ENCODE results near the gene MTREX. TPM values are rescaled to one million over a fixed set of nuclear protein-coding genes. Genes with fewer than 3 reads are reported as not detected.

Gene MTREX
- total RNA-seq, 1 experiment from 2014 or later: 130 TPM

DNA sequence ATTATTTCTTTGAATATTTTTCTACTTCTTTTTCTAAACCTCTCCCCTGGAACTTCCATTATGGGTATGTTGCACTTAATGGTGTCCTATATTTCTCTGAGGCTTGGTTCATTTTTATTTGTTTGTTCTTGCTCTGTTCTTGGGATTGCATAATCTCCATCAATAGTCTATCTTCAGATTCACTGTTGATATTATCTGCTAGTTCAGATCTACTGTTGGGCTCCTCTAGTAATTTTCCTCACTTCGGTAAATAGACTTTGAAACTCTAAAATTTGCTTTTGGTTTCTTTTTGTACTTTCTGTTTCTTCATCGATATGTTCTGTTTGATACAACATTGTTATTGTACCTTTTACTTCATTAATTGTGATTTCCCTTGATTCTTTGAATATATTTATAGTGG, 76.3 kb downstream of the MTREX start:
- H3K4me1 ChIP-seq: no peaks in the 10 kb centered on the region

DNA sequence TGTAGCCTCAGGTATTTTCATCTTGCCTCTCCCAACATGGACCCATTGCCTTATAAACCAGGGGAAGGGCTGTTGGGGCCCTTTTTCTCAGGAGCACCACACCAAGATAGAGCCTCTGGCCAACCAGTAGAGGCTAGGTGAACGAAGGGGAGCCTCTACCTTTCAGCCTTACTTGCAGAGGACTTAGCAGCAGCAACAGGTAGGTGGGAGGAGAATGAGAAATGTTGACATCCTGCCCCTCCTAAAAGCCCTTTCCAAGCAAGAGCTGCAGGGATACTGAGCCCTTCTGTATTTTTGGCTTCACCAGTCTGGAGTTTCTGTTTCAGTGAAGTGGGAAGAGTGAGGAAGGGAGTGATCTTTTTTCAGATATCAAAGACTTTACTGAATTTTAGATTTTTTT, 77.4 kb downstream of the MTREX start:
- peaks cover 14% of the 10 kb centered on the region for H3K9me3 ChIP-seq (replicated peaks)
- no peaks in the 10 kb centered on the region for H3K4me1 ChIP-seq
- no peak for DNase-seq
- no peaks in the 10 kb centered on the region for H3K27me3 ChIP-seq
- H3K27ac ChIP-seq: no peak overlapping the region
- no peak overlapping the region for H3K4me3 ChIP-seq
- H3K36me3 ChIP-seq: peaks cover 76% of the 10 kb centered on the region

More for the DNA sequence above, 76.3 kb downstream of the MTREX start:
- Histone ChIP-seq H3K9me3 (replicated peaks) (peaks cover 14% of the 10 kb centered on the region), H3K36me3 (peaks cover 72% of the 10 kb centered on the region), H3K27ac (no peak overlapping the region), H3K4me3 (no peak overlapping the region), H3K27me3 (no peaks in the 10 kb centered on the region)
- DNase-seq: no peak

DNA sequence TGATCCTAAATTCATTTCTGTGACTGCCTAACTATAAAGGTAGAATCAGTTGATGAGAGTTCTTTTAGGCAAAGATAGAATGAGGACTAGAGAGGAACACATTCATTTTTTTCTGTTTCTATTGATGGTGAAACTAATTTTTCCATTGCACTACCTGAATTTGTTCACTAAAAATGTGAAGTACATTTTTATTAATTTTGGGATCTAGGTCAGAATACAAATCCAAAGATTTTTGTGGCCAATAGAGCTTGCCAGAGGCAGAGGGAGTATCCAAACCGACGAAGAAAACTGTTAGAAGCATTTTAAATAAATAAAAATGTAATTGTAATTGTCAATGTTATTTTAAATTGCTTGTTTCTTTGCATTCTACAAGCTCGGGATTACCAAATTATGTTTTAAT, 78.1 kb downstream of the MTREX start:
- no peak for DNase-seq
- no peaks in the 10 kb centered on the region for H3K27me3 ChIP-seq

DNA sequence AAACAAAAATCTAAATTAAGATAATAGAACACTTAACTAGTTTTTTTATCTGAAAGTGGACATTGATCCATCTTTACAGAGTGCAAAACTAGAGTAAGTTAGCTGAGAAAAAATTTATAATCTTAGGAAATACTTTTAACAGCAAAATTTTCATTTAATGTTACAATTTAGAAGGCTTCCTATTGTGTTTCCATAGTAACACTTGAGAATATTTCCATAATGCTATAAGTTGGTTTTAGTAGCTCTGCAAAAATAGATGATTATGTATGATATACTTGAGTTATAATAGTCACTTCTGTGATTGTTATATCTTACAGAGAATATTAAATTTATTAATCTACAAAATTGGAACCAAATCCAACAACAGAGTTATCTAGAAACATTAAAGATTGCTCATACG, 78.6 kb downstream of the MTREX start:
- Histone ChIP-seq H3K9me3 (replicated peaks) (peaks cover 9% of the 10 kb centered on the region), H3K36me3 (peaks cover 76% of the 10 kb centered on the region), H3K27ac (no peak overlapping the region), H3K27me3 (no peaks in the 10 kb centered on the region), H3K4me1 (no peaks in the 10 kb centered on the region), H3K4me3 (no peak overlapping the region)
- DNase-seq: no peak

More for the DNA sequence above, 78.1 kb downstream of the MTREX start:
- no peak overlapping the region for H3K4me3 ChIP-seq
- peaks cover 10% of the 10 kb centered on the region for H3K9me3 ChIP-seq (replicated peaks)
- H3K36me3 ChIP-seq: peaks cover 76% of the 10 kb centered on the region
- H3K4me1 ChIP-seq: no peaks in the 10 kb centered on the region
- H3K27ac ChIP-seq: no peak overlapping the region

DNA sequence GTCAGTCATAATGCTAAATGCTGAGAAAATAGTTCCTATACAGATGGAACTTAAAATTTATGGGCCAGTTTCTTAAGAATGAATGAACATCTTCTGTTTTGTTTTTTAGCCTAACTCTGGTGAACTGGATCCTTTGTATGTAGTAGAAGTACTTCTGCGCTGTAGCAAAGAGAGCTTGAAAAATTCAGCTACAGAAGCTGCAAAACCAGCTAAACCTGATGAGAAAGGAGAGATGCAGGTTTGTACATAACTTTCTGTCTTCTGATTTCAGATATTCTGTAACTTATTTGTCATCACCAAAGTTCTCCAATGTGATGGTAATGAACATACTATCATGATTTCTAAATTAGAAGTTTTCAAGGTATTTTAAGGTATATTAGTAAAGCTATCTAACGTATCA, 80.1 kb downstream of the MTREX start:
- peaks cover 6% of the 10 kb centered on the region for H3K9me3 ChIP-seq (replicated peaks)
- H3K4me1 ChIP-seq: no peaks in the 10 kb centered on the region
- peaks cover 75% of the 10 kb centered on the region for H3K36me3 ChIP-seq
- DNase-seq: no peak
- no peak overlapping the region for H3K27ac ChIP-seq
- no peaks in the 10 kb centered on the region for H3K27me3 ChIP-seq
- H3K4me3 ChIP-seq: no peak overlapping the region

DNA sequence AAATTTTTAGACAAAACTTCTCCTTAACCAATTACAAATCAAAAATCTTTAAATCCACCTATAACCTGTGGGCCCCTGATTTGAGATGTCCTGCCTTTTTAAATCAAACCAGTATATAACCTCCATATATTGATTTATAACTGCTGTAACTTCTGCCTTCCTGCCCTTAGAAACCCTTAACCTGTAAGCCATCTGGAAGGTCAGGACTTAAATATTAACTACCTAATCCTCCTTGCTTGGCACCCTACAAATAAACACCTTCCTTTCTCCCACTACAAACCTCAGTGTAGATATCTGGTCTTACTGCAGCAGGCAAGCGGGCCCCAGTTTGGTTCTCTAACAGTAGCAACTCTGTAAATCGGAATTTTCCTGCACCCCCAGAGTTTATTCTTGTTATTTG, 83.9 kb downstream of the MTREX start:
- no peak overlapping the region for H3K27ac ChIP-seq
- H3K4me3 ChIP-seq: no peak overlapping the region
- H3K27me3 ChIP-seq: no peaks in the 10 kb centered on the region
- DNase-seq: no peak
- H3K4me1 ChIP-seq: no peaks in the 10 kb centered on the region
- no peaks in the 10 kb centered on the region; the same call in 1 of the 2 replicates for H3K9me3 ChIP-seq (replicated peaks)
- peaks cover 72% of the 10 kb centered on the region for H3K36me3 ChIP-seq

DNA sequence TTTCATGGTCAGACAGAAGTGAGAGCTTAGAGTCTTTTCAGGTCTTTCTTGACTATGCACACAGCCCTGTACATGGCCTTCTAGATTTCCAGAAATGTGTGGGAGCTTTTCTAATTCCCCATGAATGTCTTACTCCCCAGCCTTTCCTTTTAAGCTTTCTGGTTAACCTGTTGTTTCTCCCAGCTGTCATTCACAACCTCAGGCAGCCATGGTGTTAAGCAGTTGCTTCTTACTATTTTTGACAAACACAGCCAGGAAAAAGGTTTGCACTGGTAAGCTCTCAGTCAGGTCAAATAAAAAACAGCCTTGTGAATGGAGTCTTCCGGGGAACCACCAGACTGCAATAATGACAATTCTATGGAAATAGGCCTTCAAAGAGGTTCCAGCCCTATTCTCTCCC, 84.9 kb downstream of the MTREX start:
- no peak for DNase-seq
- H3K27ac ChIP-seq: no peak overlapping the region
- no peaks in the 10 kb centered on the region for H3K27me3 ChIP-seq

DNA sequence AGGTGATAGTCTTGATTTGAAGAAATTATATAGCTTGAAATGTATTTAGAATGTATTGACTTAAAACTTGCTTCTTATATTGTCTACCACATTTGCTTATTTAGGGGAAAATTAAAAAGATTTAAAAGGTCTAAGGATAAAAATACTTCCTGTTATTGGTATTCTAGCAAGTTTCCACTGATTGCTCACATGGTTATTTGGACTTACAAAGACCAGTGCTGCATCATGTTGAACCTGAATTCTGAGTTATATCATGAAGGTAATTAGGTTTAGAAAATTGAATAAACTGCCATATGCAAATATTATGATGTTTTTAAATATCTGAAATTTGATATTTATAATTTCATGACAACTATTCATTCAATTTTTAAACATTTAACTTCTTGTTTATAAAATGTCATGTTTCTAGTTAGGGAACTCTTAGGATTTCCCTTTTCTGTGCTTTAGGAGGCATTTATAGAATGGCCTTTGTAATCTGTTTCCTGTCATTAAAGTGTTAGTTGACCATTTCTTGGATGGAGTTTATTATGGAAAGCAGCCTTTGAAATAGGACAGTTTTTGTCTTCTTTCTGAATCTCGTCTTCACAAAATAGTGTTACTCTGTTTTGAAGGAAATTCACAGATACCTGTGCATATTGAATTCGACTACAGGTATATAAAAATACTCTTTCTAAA, 85.8 kb downstream of the MTREX start:
- DNase-seq: no peak
- Histone ChIP-seq H3K27me3 (no peaks in the 10 kb centered on the region), H3K9me3 (replicated peaks) (no peaks in the 10 kb centered on the region; the same call in 1 of the 2 replicates), H3K27ac (no peak overlapping the region), H3K4me3 (no peak overlapping the region), H3K4me1 (no peaks in the 10 kb centered on the region), H3K36me3 (peaks cover 76% of the 10 kb centered on the region)

More for the DNA sequence above, 84.9 kb downstream of the MTREX start:
- H3K36me3 ChIP-seq: peaks cover 78% of the 10 kb centered on the region
- no peaks in the 10 kb centered on the region for H3K4me1 ChIP-seq
- H3K9me3 ChIP-seq (replicated peaks): no peaks in the 10 kb centered on the region; the same call in 1 of the 2 replicates
- no peak overlapping the region for H3K4me3 ChIP-seq

DNA sequence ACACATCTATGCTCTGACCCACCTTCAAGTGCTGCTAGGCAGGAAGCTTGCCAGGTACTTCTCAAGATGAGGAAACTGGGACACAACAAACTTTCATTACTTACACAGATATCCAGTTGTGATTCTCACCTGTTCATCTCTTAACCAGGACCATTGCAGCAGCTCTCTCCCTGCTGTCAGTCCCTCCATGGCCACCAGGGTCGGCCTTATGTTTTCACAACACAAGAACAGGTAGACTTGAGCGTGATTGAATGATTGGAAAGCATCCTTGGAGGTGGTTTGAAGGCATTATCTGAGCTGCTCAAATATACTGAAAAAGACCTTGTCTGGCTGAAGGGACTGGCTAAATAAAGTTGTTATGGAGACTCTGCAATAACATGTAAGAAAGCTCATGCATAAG, 94.4 kb downstream of the MTREX start:
- Histone ChIP-seq H3K4me1 (no peaks in the 10 kb centered on the region), H3K9me3 (replicated peaks) (no peaks in the 10 kb centered on the region), H3K4me3 (no peak overlapping the region), H3K36me3 (peaks cover 65% of the 10 kb centered on the region), H3K27me3 (no peaks in the 10 kb centered on the region), H3K27ac (no peak overlapping the region)
- DNase-seq: no peak

DNA sequence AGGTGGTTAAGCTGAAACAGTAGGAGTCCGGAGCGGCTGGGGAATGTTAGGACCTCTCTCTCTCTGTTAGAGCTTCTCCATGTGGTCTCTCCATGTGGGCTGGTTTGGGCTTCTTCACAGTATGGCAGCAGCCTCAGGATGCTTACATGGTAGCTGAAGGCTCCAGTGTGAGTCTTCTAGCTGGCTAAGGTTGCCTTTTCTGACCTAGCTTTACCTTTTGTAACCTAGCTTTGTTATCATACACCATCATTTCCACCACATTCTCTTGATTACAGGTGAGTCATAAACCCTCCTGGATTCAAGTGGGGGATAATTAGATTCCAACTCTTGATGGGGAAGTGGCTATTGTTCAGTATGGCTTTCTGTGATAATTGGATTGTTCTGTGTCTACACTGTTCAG, 98.5 kb downstream of the MTREX start:
- Histone ChIP-seq H3K4me1 (no peaks in the 10 kb centered on the region), H3K4me3 (no peak overlapping the region), H3K9me3 (replicated peaks) (no peaks in the 10 kb centered on the region), H3K27me3 (no peaks in the 10 kb centered on the region), H3K36me3 (peaks cover 53% of the 10 kb centered on the region), H3K27ac (no peak overlapping the region)
- no peak for DNase-seq

DNA sequence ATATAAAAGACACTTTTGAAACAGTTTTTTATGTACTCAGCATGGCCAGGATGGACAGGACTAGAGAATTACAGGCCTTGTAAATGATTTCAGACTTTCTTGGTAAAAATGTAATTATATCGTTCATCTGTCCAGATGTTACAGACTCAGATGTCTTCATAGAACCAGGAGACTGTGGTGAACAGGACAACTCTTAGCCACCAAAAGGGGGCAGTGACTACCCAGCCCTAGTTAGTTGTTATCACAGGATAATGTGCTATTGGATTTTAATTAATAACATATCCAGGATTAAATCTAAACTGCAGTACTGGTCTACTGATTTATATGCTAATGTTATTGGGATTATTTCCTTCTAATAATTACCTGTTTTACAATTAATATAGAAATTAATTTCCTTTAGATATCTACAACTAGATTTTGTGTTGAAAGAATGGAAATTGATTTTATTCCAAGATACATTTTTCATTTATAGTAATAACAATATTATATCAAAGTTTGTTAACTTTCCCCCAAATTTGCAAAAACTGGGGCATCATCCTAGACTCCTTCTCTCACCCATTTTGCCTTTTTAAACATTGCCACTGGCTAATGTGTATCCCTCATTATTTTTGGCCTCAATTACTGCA, 99.4 kb downstream of the MTREX start:
- Histone ChIP-seq H3K27me3 (no peaks in the 10 kb centered on the region), H3K4me1 (no peaks in the 10 kb centered on the region), H3K4me3 (no peak overlapping the region), H3K27ac (no peak overlapping the region), H3K36me3 (peaks cover 53% of the 10 kb centered on the region), H3K9me3 (replicated peaks) (no peaks in the 10 kb centered on the region)
- peak; percentile 16 to 65 for DNase-seq

DNA sequence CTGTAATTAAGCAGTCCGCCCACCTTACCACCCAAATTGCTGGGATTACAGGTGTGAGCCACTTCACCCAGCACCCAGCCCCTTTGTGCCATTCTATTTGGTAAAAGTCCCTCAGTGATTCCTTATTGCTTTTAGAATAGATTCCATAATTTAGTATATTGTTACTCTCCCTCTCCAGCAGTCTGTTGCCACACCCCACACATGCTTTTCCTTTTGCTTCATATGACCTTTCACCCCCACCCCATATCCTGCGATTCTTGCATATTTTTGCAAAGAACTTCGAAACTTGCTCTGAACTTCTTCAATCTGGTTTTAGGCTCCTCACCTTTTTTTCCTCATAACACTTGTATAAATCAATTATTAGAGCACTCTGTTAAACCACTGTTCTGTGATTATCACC, 100.2 kb downstream of the MTREX start:
- Histone ChIP-seq H3K27me3 (no peaks in the 10 kb centered on the region), H3K36me3 (peaks cover 50% of the 10 kb centered on the region), H3K4me3 (no peak overlapping the region), H3K27ac (no peak overlapping the region), H3K4me1 (no peaks in the 10 kb centered on the region), H3K9me3 (replicated peaks) (no peaks in the 10 kb centered on the region)
- no peak for DNase-seq

DNA sequence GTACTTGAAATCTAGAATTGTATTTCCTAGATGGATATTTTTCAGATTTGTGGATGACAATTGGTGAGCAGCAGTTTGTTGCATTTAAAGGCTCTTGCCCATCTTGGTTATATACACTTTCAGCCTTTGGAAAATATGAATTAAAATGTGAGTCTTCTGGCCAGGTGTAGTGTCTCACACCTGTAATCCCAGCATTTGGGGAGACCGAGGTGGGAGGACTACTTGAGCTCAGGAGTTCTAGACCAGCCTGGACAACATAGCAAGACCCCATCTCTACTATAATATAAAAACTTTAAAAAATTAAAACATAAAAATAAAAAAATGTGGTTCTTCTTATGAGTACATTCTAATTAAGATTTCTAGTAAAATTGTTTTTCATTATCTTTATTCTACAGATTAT, 102.0 kb downstream of the MTREX start:
- no peak for DNase-seq
- H3K4me3 ChIP-seq: no peak overlapping the region
- H3K27ac ChIP-seq: no peak overlapping the region
- H3K36me3 ChIP-seq: peaks cover 53% of the 10 kb centered on the region
- no peaks in the 10 kb centered on the region for H3K9me3 ChIP-seq (replicated peaks)
- H3K4me1 ChIP-seq: no peaks in the 10 kb centered on the region
- no peaks in the 10 kb centered on the region for H3K27me3 ChIP-seq

DNA sequence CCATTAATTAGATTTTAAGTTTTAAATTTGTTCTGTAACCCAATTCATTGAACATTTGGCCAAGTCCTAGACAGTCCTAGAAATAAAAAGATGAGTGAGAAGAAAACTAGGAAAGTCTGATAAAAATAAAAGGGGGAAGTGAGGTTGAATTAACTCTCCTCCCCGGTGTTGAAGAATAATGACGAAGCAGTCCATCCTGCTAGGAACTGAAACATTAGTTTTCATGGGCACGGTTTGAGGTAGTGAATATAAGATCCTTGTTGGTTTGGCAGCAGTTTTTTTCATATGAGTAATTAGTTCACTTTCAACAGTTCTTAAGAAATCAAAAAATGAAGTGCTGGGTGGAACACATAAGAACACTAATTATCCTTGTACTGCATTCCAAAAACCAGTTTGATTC, 103.1 kb downstream of the MTREX start:
- peaks cover 52% of the 10 kb centered on the region for H3K36me3 ChIP-seq

DNA sequence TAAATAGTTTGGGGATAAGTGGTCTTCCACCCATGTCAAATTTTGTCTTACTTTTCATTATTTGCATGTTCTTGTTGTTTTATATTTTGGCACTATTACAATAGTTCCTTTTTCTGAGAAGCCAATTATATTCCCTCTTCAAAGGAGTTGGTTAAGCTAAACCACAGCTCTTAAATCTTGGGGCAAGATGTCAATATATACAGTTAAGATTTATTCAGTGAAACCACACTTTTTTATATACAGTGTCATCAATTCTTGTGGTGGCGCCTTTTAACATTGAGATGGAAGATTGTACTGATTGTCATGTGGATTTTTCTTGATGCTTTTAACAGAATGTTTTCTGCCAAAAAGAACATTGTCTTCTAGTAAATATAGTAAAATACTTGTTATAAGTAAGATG, 104.1 kb downstream of the MTREX start:
- Histone ChIP-seq H3K9me3 (replicated peaks) (no peaks in the 10 kb centered on the region), H3K27me3 (no peaks in the 10 kb centered on the region), H3K4me3 (no peak overlapping the region), H3K4me1 (no peaks in the 10 kb centered on the region), H3K27ac (no peak overlapping the region), H3K36me3 (peaks cover 51% of the 10 kb centered on the region)
- DNase-seq: no peak

More for the DNA sequence above, 103.1 kb downstream of the MTREX start:
- H3K9me3 ChIP-seq (replicated peaks): no peaks in the 10 kb centered on the region
- no peak overlapping the region for H3K27ac ChIP-seq
- no peaks in the 10 kb centered on the region for H3K4me1 ChIP-seq
- no peaks in the 10 kb centered on the region for H3K27me3 ChIP-seq
- DNase-seq: no peak
- no peak overlapping the region for H3K4me3 ChIP-seq

DNA sequence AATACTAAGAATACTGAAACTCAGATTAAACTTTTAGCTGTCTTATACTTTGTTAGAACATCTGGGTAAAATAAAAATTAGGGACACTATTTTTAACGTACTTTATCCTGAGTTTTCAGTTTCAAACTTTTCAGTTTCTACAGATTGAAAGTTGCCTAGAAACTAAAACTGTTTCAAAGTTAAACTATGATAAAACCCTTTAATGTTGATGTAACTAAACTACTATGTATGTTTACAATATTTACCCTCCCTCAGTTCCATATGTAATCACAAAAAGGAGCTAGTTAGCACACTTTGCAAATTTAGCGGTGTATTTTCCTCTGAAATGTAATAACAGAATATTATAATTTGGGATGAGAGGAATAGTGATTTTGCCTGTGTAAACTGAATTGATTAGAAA, 105.9 kb downstream of the MTREX start:
- Histone ChIP-seq H3K4me3 (no peak overlapping the region), H3K4me1 (no peaks in the 10 kb centered on the region), H3K27me3 (no peaks in the 10 kb centered on the region), H3K27ac (no peak overlapping the region), H3K9me3 (replicated peaks) (no peaks in the 10 kb centered on the region), H3K36me3 (peaks cover 56% of the 10 kb centered on the region)
- DNase-seq: no peak

Measured in SJCRH30 (cell line).